IMR-90 (cell line): ENCODE results near the gene FGFRL1. TPM values are rescaled to one million over a fixed set of nuclear protein-coding genes. Genes with fewer than 3 reads are reported as not detected.
"Not testable (repeated sequence)": the region's sequence is repeated elsewhere in the genome, so short reads cannot be mapped to it uniquely, and the experiment has no call there.

Experiments
- ATAC-seq: fragments of 200-7000 bp; cut with Tn5 transposase; 2 replicates; pipeline ENCODE4 v1.9.1; 2020; ENCODE audit warnings: low read depth, mild to moderate bottlenecking, moderate library complexity
- BruUV-seq: library from RNA; stranded (reverse); fragments of 400-500 nt; replicated peaks from 2 replicates; lab custom pipeline; 2021; lab: Mats Ljungman, UMichigan
- CTCF ChIA-PET: fragments of 300-600 bp; formaldehyde crosslinking; extraction: SDS; loops from one replicate; lab custom pipeline; 2021; ENCODE audit warnings: antibody characterized with exemption; lab: Yijun Ruan, JAX
- POLR2A ChIA-PET: fragments of 300-600 bp; sonication (Branson Sonifier 250); formaldehyde crosslinking; loops from one replicate; lab custom pipeline; 2022; ENCODE audit warnings: antibody characterized with exemption; ENCODE audit not compliant: unreplicated experiment; lab: Charles Lee
- DNase-seq: peaks from one replicate; pipeline ENCODE4 v3.0.0; 2013
- H2AFZ ChIP-seq: replicated peaks from 2 replicates; pipeline ENCODE3; 2013; ENCODE audit warnings: low read length, mild to moderate bottlenecking; ENCODE audit not compliant: poor library complexity
- H2AK5ac ChIP-seq: 2 replicates; pipeline ENCODE4 v1.6.1; 2013; ENCODE audit warnings: low read depth, low read length, inconsistent platforms
- H2AK9ac ChIP-seq: replicated peaks from 2 replicates; pipeline ENCODE3; 2013; ENCODE audit warnings: mild to moderate bottlenecking, low read depth, low read length, moderate library complexity; ENCODE audit not compliant: poor library complexity
- H2BK120ac ChIP-seq: 2 replicates; pipeline ENCODE4 v1.6.1; 2013; ENCODE audit warnings: low read depth, low read length, inconsistent platforms
- H2BK15ac ChIP-seq: 3 replicates; pipeline ENCODE4 v1.6.1; 2013; ENCODE audit warnings: low read depth, low read length, inconsistent platforms
- H2BK20ac ChIP-seq: 2 replicates; pipeline ENCODE4 v1.6.1; 2013; ENCODE audit warnings: low read depth, mild to moderate bottlenecking, inconsistent platforms, low read length, moderate library complexity
- H2BK5ac ChIP-seq: 2 replicates; pipeline ENCODE4 v1.6.1; 2013; ENCODE audit warnings: mild to moderate bottlenecking, low read depth, low read length, inconsistent platforms; ENCODE audit not compliant: poor library complexity, severe bottlenecking
- H3K14ac ChIP-seq: replicated peaks from 2 replicates; pipeline ENCODE4 v1.6.1; 2013; ENCODE audit warnings: low read depth, low read length, inconsistent platforms
- H3K18ac ChIP-seq: 2 replicates; pipeline ENCODE4 v1.6.1; 2013; ENCODE audit warnings: low read depth, low read length, control low read depth
- H3K23ac ChIP-seq: 2 replicates; pipeline ENCODE4 v1.6.1; 2013; ENCODE audit warnings: low read depth, low read length, inconsistent platforms
- H3K27ac ChIP-seq: 2 replicates; pipeline ENCODE4 v1.5.1; 2013; ENCODE audit warnings: mild to moderate bottlenecking, control low read depth, low read length; ENCODE audit not compliant: insufficient read depth
- H3K27me3 ChIP-seq: 2 replicates; pipeline ENCODE4 v1.6.1; 2013; ENCODE audit warnings: low read length; ENCODE audit not compliant: control insufficient read depth, insufficient read depth
- H3K36me3 ChIP-seq: 2 replicates; pipeline ENCODE4 v1.6.1; 2013; ENCODE audit warnings: low read length, mixed read lengths; ENCODE audit not compliant: control insufficient read depth, insufficient read depth
- H3K4ac ChIP-seq: 2 replicates; pipeline ENCODE4 v1.6.1; 2013; ENCODE audit warnings: low read depth, low read length, inconsistent platforms
- H3K4me1 ChIP-seq: 2 replicates; pipeline ENCODE4 v1.6.1; 2013; ENCODE audit warnings: low read length, mixed read lengths; ENCODE audit not compliant: control insufficient read depth, insufficient read depth
- H3K4me2 ChIP-seq: 2 replicates; pipeline ENCODE4 v1.6.1; 2013; ENCODE audit warnings: low read depth, mild to moderate bottlenecking, control low read depth, low read length, moderate library complexity
- H3K4me3 ChIP-seq: 2 replicates; pipeline ENCODE4 v1.5.1; 2013; ENCODE audit warnings: low read depth, mild to moderate bottlenecking, control low read depth, low read length, moderate library complexity; ENCODE audit not compliant: insufficient read depth
- H3K56ac ChIP-seq: 2 replicates; pipeline ENCODE4 v1.6.1; 2013; ENCODE audit warnings: low read length, inconsistent platforms; ENCODE audit not compliant: insufficient read depth; ENCODE audit errors: extremely low read depth
- H3K79me1 ChIP-seq, 2 experiments: 2 replicates each; pipeline ENCODE4 v1.6.1; 2013; ENCODE audit warnings: low read length in 2 of 2, inconsistent platforms in 1 of 2, low read depth in 1 of 2
- H3K9ac ChIP-seq: 2 replicates; pipeline ENCODE4 v1.6.1; 2013; ENCODE audit warnings: low read depth, low read length, control low read depth
- H3K9me1 ChIP-seq: 2 replicates; pipeline ENCODE4 v1.6.1; 2013; ENCODE audit warnings: low read length, inconsistent platforms; ENCODE audit not compliant: insufficient read depth
- H3K9me3 ChIP-seq: 2 replicates; pipeline ENCODE4 v1.6.1; 2013; ENCODE audit warnings: low read length; ENCODE audit not compliant: control insufficient read depth, insufficient read depth
- H4K20me1 ChIP-seq: 2 replicates; pipeline ENCODE4 v1.6.1; 2013; ENCODE audit warnings: low read length, inconsistent platforms; ENCODE audit not compliant: insufficient read depth
- H4K5ac ChIP-seq: 2 replicates; pipeline ENCODE4 v1.6.1; 2013; ENCODE audit warnings: mild to moderate bottlenecking, low read depth, low read length, control low read depth
- H4K8ac ChIP-seq, 2 experiments: 2 replicates each; pipeline ENCODE4 v1.6.1; 2013; ENCODE audit warnings: low read depth in 2 of 2, low read length in 2 of 2, control low read depth in 1 of 2, inconsistent platforms in 1 of 2
- H4K91ac ChIP-seq: 2 replicates; pipeline ENCODE4 v1.6.1; 2013; ENCODE audit warnings: low read depth, low read length, inconsistent platforms; ENCODE audit not compliant: insufficient read depth
- CHD1 ChIP-seq: IDR thresholded peaks from 2 replicates; pipeline ENCODE4 v1.6.1; 2012; ENCODE audit warnings: low read depth, low read length, improper control_type of control experiment
- ELK1 ChIP-seq: fragments of 150-350 bp; IDR thresholded peaks from 2 replicates; pipeline ENCODE4 v1.6.1; 2016; ENCODE audit warnings: low read depth, mild to moderate bottlenecking, low read length, moderate library complexity, borderline replicate concordance
- MAZ ChIP-seq: IDR thresholded peaks from 2 replicates; pipeline ENCODE4 v1.6.1; 2012; ENCODE audit warnings: low read depth, mild to moderate bottlenecking, low read length, improper control_type of control experiment, moderate library complexity, borderline replicate concordance
- NFE2L2 ChIP-seq: fragments of 150-350 bp; IDR thresholded peaks from 2 replicates; pipeline ENCODE4 v1.6.1; 2016; ENCODE audit warnings: low read depth, mild to moderate bottlenecking, low read length
- RCOR1 ChIP-seq: IDR thresholded peaks from 2 replicates; pipeline ENCODE4 v1.6.1; 2012; ENCODE audit warnings: mild to moderate bottlenecking, low read length, improper control_type of control experiment; ENCODE audit not compliant: insufficient replicate concordance
- RFX5 ChIP-seq: IDR thresholded peaks from 2 replicates; pipeline ENCODE4 v1.8.0; 2012; ENCODE audit warnings: low read depth, mild to moderate bottlenecking, low read length, moderate library complexity
- SMC3 ChIP-seq: fragments of 150-350 bp; IDR thresholded peaks from 2 replicates; pipeline ENCODE4 v1.6.1; 2016; ENCODE audit warnings: low read depth, mild to moderate bottlenecking, antibody characterized with exemption, low read length, moderate library complexity
- WGBS, 2 experiments: methylation state at CpG; one replicate each; pipeline versions ENCODE4 v1.1.5 to v1.1.7; 2013; ENCODE audit warnings: missing lambda C conversion rate in 2 of 2; ENCODE audit not compliant: insufficient read length in 1 of 2; ENCODE audit errors: extremely low coverage in 2 of 2; 5-methylcytosine and 5-hydroxymethylcytosine counted together
- dilution Hi-C: fragments of 300-500 bp; cut with HindIII; formaldehyde crosslinking; loops from one replicate; pipeline ENCODE4 v1.14.3; 2018; ENCODE audit warnings: low sequenced_read_pairs; ENCODE audit not compliant: unreplicated experiment
- in situ Hi-C: fragments of 300-500 bp; cut with MboI; formaldehyde crosslinking; loops from 3 replicates; pipeline ENCODE4 v1.14.3; 2019; ENCODE audit warnings: low sequenced_read_pairs, inconsistent platforms, mixed read lengths
- intact Hi-C: fragments of 100-400 bp; cut with micrococcal nuclease; formaldehyde crosslinking; loops from 2 replicates; pipeline ENCODE4 v1.10.0; 2022
- polyA plus RNA-seq, 3 experiments: library from polyadenylated mRNA; depleted of rRNA; stranded (reverse); fragments of >200 nt; gene quantifications; 2 replicates each; pipeline ENCODE4 v1.2.3, GENCODE V29; 2012; ENCODE audit warnings: low replicate concordance in 1 of 3
- total RNA-seq: library from RNA; depleted of rRNA; stranded (reverse); fragments of >200 nt; gene quantifications from 2 replicates; pipeline ENCODE4 v1.2.3, GENCODE V29; 2012

Gene FGFRL1
- total and polyA plus RNA-seq, 2 of the 4 experiments (the other 2 are of a cell fraction): 49.3 to 78.8 TPM

GRCh38 chr4:974668-975067 lies 36.8 kb upstream of the FGFRL1 start:
- no peak overlapping the region for H3K4me3 ChIP-seq
- no TSS peak for BruUV-seq
- POLR2A ChIA-PET: no interaction called here

DNA sequence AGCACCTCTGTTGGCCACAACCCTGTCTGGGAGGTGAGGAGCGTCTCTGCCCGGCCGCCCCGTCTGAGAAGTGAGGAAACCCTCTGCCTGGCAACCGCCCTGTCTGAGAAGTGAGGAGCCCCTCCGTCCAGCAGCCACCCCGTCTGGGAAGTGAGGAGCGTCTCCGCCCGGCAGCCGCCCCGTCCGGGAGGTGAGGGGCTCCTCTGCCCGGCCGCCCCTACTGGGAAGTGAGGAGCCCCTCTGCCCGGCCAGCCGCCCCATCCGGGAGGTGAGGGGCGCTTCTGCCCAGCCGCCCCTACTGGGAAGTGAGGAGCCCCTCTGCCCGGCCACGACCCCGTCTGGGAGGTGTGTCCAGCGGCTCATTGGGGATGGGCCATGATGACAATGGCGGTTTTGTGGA lies 35.4 kb upstream of the FGFRL1 start:
- H3K14ac ChIP-seq, H3K4ac ChIP-seq, H3K27ac ChIP-seq, H3K4me1 ChIP-seq, H3K36me3 ChIP-seq, H3K18ac ChIP-seq, H2AK9ac ChIP-seq, dilution Hi-C loops, H4K91ac ChIP-seq, H2AK5ac ChIP-seq, intact Hi-C loops, H3K4me3 ChIP-seq, H2BK20ac ChIP-seq, DNase-seq, H2BK120ac ChIP-seq, H3K23ac ChIP-seq, BruUV-seq, H3K4me2 ChIP-seq, in situ Hi-C loops, H3K9ac ChIP-seq, ATAC-seq, H4K5ac ChIP-seq, H2BK5ac ChIP-seq, H3K56ac ChIP-seq, POLR2A ChIA-PET, H2AFZ ChIP-seq, CTCF ChIA-PET, H3K9me3 ChIP-seq, H4K8ac ChIP-seq, H2BK15ac ChIP-seq, H3K27me3 ChIP-seq: not testable (repeated sequence)
- Histone ChIP-seq H3K9me1 (peaks cover 11% of the 10 kb centered on the region; the same call in 1 of the 2 replicates), H3K79me1 (peaks cover 4 to 17% of the 10 kb centered on the region in 2 experiments; a peak in 3 of 4 replicates), H4K20me1 (peaks cover 21% of the 10 kb centered on the region)
- WGBS, 2 experiments: no CpG with 5 or more reads among the region's 25 CpGs

More at GRCh38 chr4:974668-975067, 36.8 kb upstream of the FGFRL1 start:
- Histone ChIP-seq H4K91ac (no peak overlapping the region), H3K18ac (no peak overlapping the region), H3K36me3 (peaks cover 3% of the 10 kb centered on the region; the same call in 1 of the 2 replicates), H2BK15ac (no peak overlapping the region), H3K4ac (no peak overlapping the region), H3K56ac (no peak overlapping the region), H2BK5ac (no peak overlapping the region), H4K8ac (no peak overlapping the region), H3K79me1 (peaks cover 13 to 24% of the 10 kb centered on the region in 2 experiments; a peak in 3 of 4 replicates), H3K23ac (no peak overlapping the region), H3K14ac (no peak overlapping the region), H3K9me3 (no peaks in the 10 kb centered on the region), H3K9me1 (peaks cover 7% of the 10 kb centered on the region), H4K20me1 (peaks cover 32% of the 10 kb centered on the region), H2BK120ac (no peak overlapping the region), H3K27me3 (no peaks in the 10 kb centered on the region), H2BK20ac (no peak overlapping the region), H2AK5ac (no peak overlapping the region), H2AFZ (no peak overlapping the region), H3K27ac (no peak overlapping the region), H4K5ac (no peak overlapping the region), H3K4me1 (peaks cover 10% of the 10 kb centered on the region; the same call in 1 of the 2 replicates), H3K9ac (no peak overlapping the region), H2AK9ac (no peak overlapping the region), H3K4me2 (no peak overlapping the region)
- in situ Hi-C loops: no loop called here
- no peak for ATAC-seq
- DNase-seq: no peak
- intact Hi-C loops: no loop called here
- dilution Hi-C loops: no loop called here
- no peak for TF ChIP-seq MAZ
- TF ChIP-seq RFX5: no peak
- no peak for TF ChIP-seq CHD1
- no peak for TF ChIP-seq RCOR1
- no peak for TF ChIP-seq NFE2L2
- no peak for TF ChIP-seq SMC3
- no peak for TF ChIP-seq ELK1
- CTCF ChIA-PET: no interaction called here
- WGBS, 2 experiments: 100% methylated on average over 1 of the region's 9 CpGs; no CpG with 5 or more reads in 1 of the 2 experiments
